CD14-positive monocyte (primary cell): ENCODE measurements around the gene KHDC4. TPM values are rescaled to one million over a fixed set of nuclear protein-coding genes. Genes with fewer than 3 reads are reported as not detected.

ENCODE experiments used
- DNase-seq, 3 donors: peaks; one replicate each; pipeline ENCODE4 v3.0.0-alpha.2; 2011 to 2022
- H2AFZ ChIP-seq: 2 replicates; pipeline ENCODE4 v1.6.0; 2012; ENCODE audit warnings: mild to moderate bottlenecking, low read depth, low read length, inconsistent platforms; ENCODE audit not compliant: insufficient read depth, poor library complexity, severe bottlenecking
- H3K27ac ChIP-seq, 2 donors: 1 replicate in 1 of 2; 2 replicates in 1 of 2; pipeline ENCODE4 v1.5.1; 2012 to 2013; ENCODE audit warnings: low read length in 2 of 2, control low read depth in 1 of 2, inconsistent platforms in 1 of 2, low read depth in 1 of 2, mild to moderate bottlenecking in 1 of 2
- H3K27me3 ChIP-seq, 2 donors: one replicate each; pipeline versions ENCODE4 v1.6.0 to v1.6.1; 2011 to 2013; ENCODE audit warnings: low read length in 2 of 2; ENCODE audit not compliant: control insufficient read depth in 2 of 2, insufficient read depth in 2 of 2
- H3K36me3 ChIP-seq, 2 donors: replicated peaks in 1 of 2; 1 replicate in 1 of 2; 2 replicates in 1 of 2; pipeline versions ENCODE4 v1.5.1 to v1.6.1; 2012 to 2013; ENCODE audit warnings: low read length in 2 of 2, control low read depth in 1 of 2, inconsistent platforms in 1 of 2, mild to moderate bottlenecking in 1 of 2; ENCODE audit not compliant: insufficient read depth in 2 of 2, control insufficient read depth in 1 of 2
- H3K4me1 ChIP-seq, 2 donors: 1 replicate in 1 of 2; 2 replicates in 1 of 2; pipeline versions ENCODE4 v1.5.1 to v1.6.1; 2012 to 2013; ENCODE audit warnings: low read length in 2 of 2, control low read depth in 1 of 2, inconsistent platforms in 1 of 2, mild to moderate bottlenecking in 1 of 2, moderate library complexity in 1 of 2; ENCODE audit not compliant: insufficient read depth in 2 of 2, control insufficient read depth in 1 of 2
- H3K4me2 ChIP-seq: replicated peaks from 2 replicates; pipeline ENCODE3; 2012; ENCODE audit warnings: low read length, moderate library complexity, mild to moderate bottlenecking; ENCODE audit not compliant: poor library complexity, severe bottlenecking; ENCODE audit errors: extremely low read depth
- H3K4me3 ChIP-seq, 3 experiments: fragments of 200-600 bp in 1 of 3; sonication (generic) in 1 of 3; replicated peaks in 1 of 3; 1 replicate in 2 of 3; 2 replicates in 1 of 3; pipeline ENCODE4 v1.5.1; 2011 to 2013; ENCODE audit warnings: low read length in 3 of 3, mild to moderate bottlenecking in 3 of 3, control low read depth in 2 of 3, low read depth in 2 of 3, inconsistent platforms in 1 of 3, moderate library complexity in 1 of 3
- H3K79me2 ChIP-seq: 2 replicates; pipeline ENCODE4 v1.6.0; 2012; ENCODE audit warnings: mild to moderate bottlenecking, control low read depth, inconsistent platforms, low read length, moderate library complexity; ENCODE audit not compliant: insufficient read depth
- H3K9ac ChIP-seq: 2 replicates; pipeline ENCODE4 v1.6.0; 2017; ENCODE audit warnings: low read length, mild to moderate bottlenecking; ENCODE audit not compliant: insufficient read depth, poor library complexity, severe bottlenecking
- H3K9me3 ChIP-seq, 2 donors: replicated peaks in 1 of 2; 1 replicate in 1 of 2; 2 replicates in 1 of 2; pipeline versions ENCODE4 v1.5.1 to v1.6.1; 2012 to 2013; ENCODE audit warnings: low read length in 2 of 2, control low read depth in 1 of 2; ENCODE audit not compliant: control insufficient read depth in 1 of 2, insufficient read depth in 1 of 2
- H4K20me1 ChIP-seq: 2 replicates; pipeline ENCODE4 v1.6.0; 2012; ENCODE audit warnings: mild to moderate bottlenecking, low read length, control low read depth, moderate library complexity; ENCODE audit not compliant: insufficient read depth
- H3K27ac Mint-ChIP-seq, 7 donors: one replicate each; pipeline ENCODE4 v1.8.0; 2020; ENCODE audit warnings: mild to moderate bottlenecking in 7 of 7, mixed read lengths in 7 of 7, moderate library complexity in 6 of 7, inconsistent platforms in 2 of 7
- H3K27me3 Mint-ChIP-seq, 3 donors: one replicate each; pipeline ENCODE4 v1.8.0; 2021 to 2022; ENCODE audit warnings: low read depth in 3 of 3, mild to moderate bottlenecking in 3 of 3, mixed read lengths in 3 of 3, moderate library complexity in 3 of 3, inconsistent platforms in 1 of 3
- H3K36me3 Mint-ChIP-seq, 2 donors: one replicate each; pipeline ENCODE4 v1.8.0; 2020; ENCODE audit warnings: mixed read lengths in 2 of 2, inconsistent platforms in 1 of 2, mild to moderate bottlenecking in 1 of 2
- H3K4me1 Mint-ChIP-seq: one replicate; pipeline ENCODE4 v1.8.0; 2020; ENCODE audit warnings: mild to moderate bottlenecking, mixed read lengths
- H3K4me3 Mint-ChIP-seq, 2 donors: one replicate each; pipeline ENCODE4 v1.8.0; 2020; ENCODE audit warnings: mild to moderate bottlenecking in 2 of 2, mixed read lengths in 2 of 2, moderate library complexity in 1 of 2
- H3K9me3 Mint-ChIP-seq, 7 donors: one replicate each; pipeline ENCODE4 v1.8.0; 2020 to 2022; ENCODE audit warnings: mixed read lengths in 7 of 7, mild to moderate bottlenecking in 6 of 7, moderate library complexity in 6 of 7, inconsistent platforms in 2 of 7
- CTCF ChIP-seq: fragments of 200-600 bp; IDR thresholded peaks from one replicate; pipeline ENCODE4 v1.8.0; 2022; ENCODE audit warnings: antibody characterized with exemption, mild to moderate bottlenecking
- WGBS: methylation state at CpG from one replicate; pipeline ENCODE4 v1.1.5; 2013; ENCODE audit warnings: missing lambda C conversion rate; ENCODE audit not compliant: insufficient coverage; 5-methylcytosine and 5-hydroxymethylcytosine counted together
- intact Hi-C, 2 donors: fragments of 100-400 bp; cut with micrococcal nuclease; formaldehyde crosslinking; loops; one replicate each; pipeline versions ENCODE4 v1.15.0 to v1.15.1; 2023
- polyA plus RNA-seq, 3 donors: library from polyadenylated mRNA; depleted of rRNA in 1 of 3; unstranded in 2 of 3; stranded (reverse) in 1 of 3; fragments of 300-500 nt in 2 of 3; fragments of >200 nt in 1 of 3; fragmentation: Illumina TruSeq in 2 of 3; gene quantifications; 1 replicate in 2 of 3; 2 replicates in 1 of 3; pipeline ENCODE4 v1.2.3, GENCODE V29; 2012 to 2021

The KHDC4 gene
- polyA plus RNA-seq, 3 donors: 3.4 to 22.0 (median 3.5) TPM

DNA sequence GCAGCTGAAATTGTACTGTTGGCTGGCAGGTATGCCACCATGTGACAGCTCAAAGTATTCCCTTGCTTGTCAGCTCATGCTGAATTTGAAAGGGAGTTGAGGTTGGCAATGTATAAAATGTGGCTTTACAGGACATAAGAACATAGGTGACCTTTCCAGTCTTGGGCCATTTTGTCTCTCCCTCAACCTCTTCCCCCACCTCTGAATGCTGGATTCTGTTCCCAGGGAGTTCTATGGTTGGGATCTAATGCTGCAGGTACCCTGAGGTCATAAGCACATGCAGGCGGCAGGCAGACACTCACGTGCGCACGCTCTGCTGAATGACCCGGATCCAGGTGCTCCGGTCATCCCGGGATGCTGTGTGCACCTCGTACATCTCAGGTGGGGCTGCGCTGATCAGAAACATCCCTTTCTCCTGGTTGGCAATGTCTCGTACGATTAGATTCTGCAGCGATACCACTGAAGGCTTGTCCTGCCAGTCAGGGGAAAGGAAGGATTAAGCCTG is 23.2 kb upstream of the KHDC4 start:
- no peak overlapping the region for H2AFZ ChIP-seq
- H3K27ac ChIP-seq: peak overlapping the region in 1 of 2 donors; percentile 41
- peaks cover 27 to 40% of the 10 kb centered on the region in 2 donors for H3K4me1 ChIP-seq
- peaks cover 0 to 7% (median 0%) of the 10 kb centered on the region in 7 donors for H3K9me3 Mint-ChIP-seq
- H3K9me3 ChIP-seq: no peaks in the 10 kb centered on the region
- H3K36me3 Mint-ChIP-seq: peaks cover 85 to 99% of the 10 kb centered on the region in 2 donors
- no peaks in the 10 kb centered on the region for H3K27me3 ChIP-seq
- peaks cover 27% of the 10 kb centered on the region for H3K4me1 Mint-ChIP-seq
- 97% methylated on average over 8 of the region's 12 CpGs for WGBS
- intact Hi-C loops: no loop called here
- no peak for TF ChIP-seq CTCF
- no peak overlapping the region for H3K4me2 ChIP-seq
- H3K4me3 ChIP-seq: no peak overlapping the region
- peaks cover 0 to 1% (median 0%) of the 10 kb centered on the region in 3 donors for H3K27me3 Mint-ChIP-seq
- no peak overlapping the region for H3K9ac ChIP-seq
- H3K79me2 ChIP-seq: peaks cover 95% of the 10 kb centered on the region
- peak overlapping the region in 2 of 7 donors; percentile 26 to 84 for H3K27ac Mint-ChIP-seq
- peaks cover 98% of the 10 kb centered on the region for H4K20me1 ChIP-seq
- H3K36me3 ChIP-seq: peaks cover 94 to 100% of the 10 kb centered on the region in 2 donors
- no peak overlapping the region for H3K4me3 Mint-ChIP-seq
- no peak for DNase-seq

DNA sequence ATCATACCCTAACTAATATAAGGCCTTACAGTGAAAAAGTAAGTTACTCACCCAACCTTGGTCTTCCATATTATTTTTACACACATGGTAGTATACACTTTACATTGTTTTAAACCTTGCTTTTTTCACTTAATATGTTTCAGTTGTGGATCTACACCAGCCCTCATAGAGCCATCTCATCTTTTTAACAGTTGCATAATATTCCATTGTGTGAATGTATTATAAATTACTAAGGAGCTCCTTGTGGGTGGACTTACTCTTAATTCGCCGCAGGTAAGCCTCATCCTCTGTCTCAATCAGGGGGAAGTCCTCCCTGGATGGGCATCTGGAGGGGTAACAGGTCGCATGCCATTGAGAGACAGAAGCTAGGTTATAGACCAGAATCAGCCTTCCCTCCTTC is 20.4 kb upstream of the KHDC4 start:
- Mint-ChIP-seq H3K36me3 (peaks cover 82 to 96% of the 10 kb centered on the region in 2 donors), H3K4me1 (peaks cover 13% of the 10 kb centered on the region), H3K4me3 (no peak overlapping the region), H3K9me3 (peaks cover 0 to 7% (median 0%) of the 10 kb centered on the region in 7 donors), H3K27me3 (peaks cover 0 to 1% (median 0%) of the 10 kb centered on the region in 3 donors), H3K27ac (peak overlapping the region; percentile 76 to 88 (median 81))
- intact Hi-C loops: no loop called here
- H3K9ac ChIP-seq: no peak overlapping the region
- TF ChIP-seq CTCF: no peak
- H3K36me3 ChIP-seq: peaks cover 98 to 100% of the 10 kb centered on the region in 2 donors
- peaks cover 99% of the 10 kb centered on the region for H4K20me1 ChIP-seq
- H3K27ac ChIP-seq: peak overlapping the region in 1 of 2 donors; percentile 62
- no peaks in the 10 kb centered on the region for H3K27me3 ChIP-seq
- no CpG with 5 or more reads among the region's 3 CpGs for WGBS
- no peak overlapping the region for H3K4me2 ChIP-seq
- H3K4me1 ChIP-seq: peaks cover 12 to 37% of the 10 kb centered on the region in 2 donors
- no peak for DNase-seq
- no peak overlapping the region for H3K4me3 ChIP-seq
- peaks cover 94% of the 10 kb centered on the region for H3K79me2 ChIP-seq
- no peak overlapping the region for H2AFZ ChIP-seq
- H3K9me3 ChIP-seq: no peaks in the 10 kb centered on the region
